ENCODE results near the gene MYH9. TPM values are rescaled to one million over a fixed set of nuclear protein-coding genes. Genes with fewer than 3 reads are reported as not detected.

Gene MYH9
- total RNA-seq, 2 donors from 2014 or later = 125 to 229 TPM

- Histone ChIP-seq H3K4me3 (no peak overlapping the region), H3K27me3 (no peaks in the 10 kb centered on the region), H3K36me3 (peaks cover 20% of the 10 kb centered on the region), H3K27ac (peak overlapping the region; percentile 85 to 87), H3K9me3 (no peaks in the 10 kb centered on the region), H3K4me1 (peaks cover 0 to 100% of the 10 kb centered on the region in 2 donors)
- no peak for TF ChIP-seq CTCF (IDR thresholded peaks at IDR 0.05)
- no peak for DNase-seq (ENCODE audit: low spot score)
These were observed 24.8 kb downstream of the MYH9 start for GRCh38 chr22:36362932-36363331.

GRCh38 chr22:36362075-36362474 lies 25.7 kb downstream of the MYH9 start:
- Histone ChIP-seq H3K27me3 (no peaks in the 10 kb centered on the region), H3K9me3 (no peaks in the 10 kb centered on the region), H3K27ac (peak overlapping the region; percentile 85 to 87), H3K36me3 (peaks cover 22% of the 10 kb centered on the region), H3K4me1 (peaks cover 0 to 100% of the 10 kb centered on the region in 2 donors), H3K4me3 (no peak overlapping the region)
- no peak for TF ChIP-seq CTCF (IDR thresholded peaks at IDR 0.05)
- no peak for DNase-seq (ENCODE audit: low spot score)

GRCh38 chr22:36360871-36361383 lies 26.8 kb downstream of the MYH9 start:
- TF ChIP-seq CTCF (IDR thresholded peaks at IDR 0.05) = no peak
- peak overlapping the region; percentile 85 to 87 for H3K27ac ChIP-seq

GRCh38 chr22:36360011-36360410 lies 27.8 kb downstream of the MYH9 start:
- no peak for DNase-seq (ENCODE audit: low spot score)
- peaks cover 28% of the 10 kb centered on the region for H3K36me3 ChIP-seq
- no peaks in the 10 kb centered on the region for H3K9me3 ChIP-seq
- H3K4me1 ChIP-seq = peaks cover 0 to 100% of the 10 kb centered on the region in 2 donors
- no peak for TF ChIP-seq CTCF (IDR thresholded peaks at IDR 0.05)
- no peaks in the 10 kb centered on the region for H3K27me3 ChIP-seq
- peak overlapping the region; percentile 85 to 87 for H3K27ac ChIP-seq
- no peak overlapping the region for H3K4me3 ChIP-seq

More at GRCh38 chr22:36360871-36361383, 26.8 kb downstream of the MYH9 start:
- DNase-seq (ENCODE audit: low spot score) = no peak
- H3K4me3 ChIP-seq = no peak overlapping the region
- peaks cover 0 to 100% of the 10 kb centered on the region in 2 donors for H3K4me1 ChIP-seq
- no peaks in the 10 kb centered on the region for H3K27me3 ChIP-seq
- peaks cover 28% of the 10 kb centered on the region for H3K36me3 ChIP-seq
- H3K9me3 ChIP-seq = no peaks in the 10 kb centered on the region

- H3K27me3 ChIP-seq = no peaks in the 10 kb centered on the region
- TF ChIP-seq CTCF (IDR thresholded peaks at IDR 0.05) = no peak
- no peak for DNase-seq (ENCODE audit: low spot score)
- H3K27ac ChIP-seq = peak overlapping the region; percentile 85 to 87
- no peak overlapping the region for H3K4me3 ChIP-seq
- H3K9me3 ChIP-seq = no peaks in the 10 kb centered on the region
- H3K36me3 ChIP-seq = peaks cover 28% of the 10 kb centered on the region
- peaks cover 0 to 100% of the 10 kb centered on the region in 2 donors for H3K4me1 ChIP-seq
These were observed 28.2 kb downstream of the MYH9 start for GRCh38 chr22:36359470-36359996.

All from right atrium auricular region (tissue), 2 donors.